Stomach (tissue), 4 donors: ENCODE measurements around the gene CHCHD6.

Source experiments
- CTCF ChIP-seq, 7 experiments: fragments of 450-650 bp in 4 of 7; fragments of 200-600 bp in 3 of 7; sonication (generic) in 3 of 7; IDR thresholded peaks; one replicate each; pipeline ENCODE4 v1.5.1; 2016 to 2019; ENCODE audit warnings: antibody characterized with exemption in 7 of 7, control low read depth in 2 of 7, mild to moderate bottlenecking in 1 of 7
- EP300 ChIP-seq: sonication (generic); formaldehyde crosslinking; IDR thresholded peaks from one replicate; pipeline ENCODE4 v1.6.1; 2017; ENCODE audit warnings: antibody characterized with exemption
- POLR2A ChIP-seq, 4 donors: fragments of 450-650 bp; IDR thresholded peaks; one replicate each; pipeline ENCODE4 v1.6.1; 2016; ENCODE audit warnings: antibody characterized with exemption in 4 of 4, control low read depth in 2 of 4, mild to moderate bottlenecking in 1 of 4, moderate library complexity in 1 of 4
- POLR2AphosphoS5 ChIP-seq, 3 donors: sonication (generic); formaldehyde crosslinking; IDR thresholded peaks; one replicate each; pipeline ENCODE4 v1.6.1; 2016; ENCODE audit warnings: antibody characterized with exemption in 3 of 3

- no peak for TF ChIP-seq CTCF (IDR thresholded peaks at IDR 0.05)
- no peak for TF ChIP-seq POLR2A (IDR thresholded peaks at IDR 0.05)
- TF ChIP-seq POLR2AphosphoS5 (IDR thresholded peaks at IDR 0.05) = no peak
- TF ChIP-seq EP300 = no peak
These were observed 219.9 kb downstream of the CHCHD6 start for GRCh38 chr3:126923895-126924294.
